Hematopoietic multipotent progenitor cell treated with erythropoietin and hydrocortisone succinate and interleukin-3 and kit ligand, for 4 days (in vitro differentiated cells): Measurements from ENCODE around the gene OOEP.

ENCODE experiments used
- DNase-seq: peaks from one replicate; pipeline ENCODE4 v3.0.0-alpha.2; 2015

OOEP gene

DNA sequence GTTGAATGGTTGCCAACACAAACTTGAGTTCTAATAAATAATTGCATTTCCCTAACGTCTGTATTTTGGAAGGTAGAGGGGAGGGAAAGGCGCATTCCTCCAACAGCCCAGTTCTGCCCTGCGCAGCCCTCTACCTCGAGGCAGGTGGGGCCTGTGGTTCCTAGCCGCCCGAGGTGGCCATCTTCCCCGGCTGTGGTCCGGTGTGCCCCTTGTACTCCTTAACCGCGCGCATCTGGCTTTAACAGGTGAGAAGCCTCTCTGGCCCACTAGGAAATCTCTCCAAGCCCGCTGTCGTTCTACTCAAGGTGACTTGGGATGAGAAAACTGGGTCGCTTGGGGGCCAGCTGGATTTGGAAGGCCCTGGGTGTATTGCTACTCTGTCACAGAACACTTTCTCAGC, 5.6 kb downstream of the OOEP start:
- DNase-seq, result no peak

DNA sequence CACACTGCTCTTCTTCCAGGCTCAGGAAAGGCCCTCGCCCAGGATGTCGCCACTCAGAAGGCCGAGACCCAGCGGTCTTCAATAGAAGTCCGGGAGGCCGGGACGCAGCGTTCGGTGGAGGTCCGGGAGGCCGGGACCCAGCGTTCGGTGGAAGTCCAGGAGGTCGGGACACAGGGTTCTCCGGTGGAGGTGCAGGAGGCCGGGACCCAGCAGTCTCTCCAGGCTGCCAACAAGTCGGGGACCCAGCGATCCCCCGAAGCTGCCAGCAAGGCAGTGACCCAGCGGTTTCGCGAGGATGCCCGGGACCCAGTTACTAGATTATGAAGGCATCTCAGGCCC, 6.2 kb downstream of the OOEP start:
- no peak for DNase-seq

DNA sequence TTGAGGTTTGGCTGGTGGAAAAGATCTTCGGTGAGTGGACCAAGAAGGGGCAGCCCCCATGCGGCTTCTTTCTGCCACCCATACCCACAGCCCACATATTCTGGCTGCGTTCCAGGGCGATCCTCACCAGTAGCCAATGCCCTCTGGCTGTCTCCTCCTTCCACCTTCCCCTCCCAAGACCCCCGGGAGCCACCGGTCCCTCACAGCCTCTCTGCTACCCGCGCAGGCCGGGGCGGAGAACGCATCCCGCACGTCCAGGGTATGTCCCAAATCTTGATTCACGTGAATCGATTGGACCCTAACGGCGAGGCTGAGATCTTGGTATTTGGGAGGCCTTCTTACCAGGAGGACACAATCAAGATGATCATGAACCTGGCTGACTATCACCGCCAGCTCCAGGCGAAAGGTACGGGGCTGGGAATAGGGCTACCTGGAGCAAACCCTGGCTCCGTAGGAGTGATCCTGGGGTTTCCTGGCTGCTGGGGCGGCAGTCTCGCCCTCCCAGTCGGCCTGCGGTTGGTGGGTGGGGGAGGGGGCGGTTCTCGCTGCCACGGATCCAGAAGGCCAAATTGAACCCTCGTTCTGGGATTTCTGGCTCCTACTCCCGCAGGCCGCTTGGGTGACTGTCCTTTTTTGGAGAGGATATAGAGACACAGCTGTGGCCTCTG, 6.7 kb downstream of the OOEP start:
- DNase-seq, result no peak

GRCh38 chr6:73362358-73362757, 7.3 kb downstream of the OOEP start, which contains the start of gene KHDC3L:
TSS of gene KHDC3L (plus strand) at chr6:73362658. CDS start at chr6:73362730, 72 bp downstream.
- no peak for DNase-seq

DNA sequence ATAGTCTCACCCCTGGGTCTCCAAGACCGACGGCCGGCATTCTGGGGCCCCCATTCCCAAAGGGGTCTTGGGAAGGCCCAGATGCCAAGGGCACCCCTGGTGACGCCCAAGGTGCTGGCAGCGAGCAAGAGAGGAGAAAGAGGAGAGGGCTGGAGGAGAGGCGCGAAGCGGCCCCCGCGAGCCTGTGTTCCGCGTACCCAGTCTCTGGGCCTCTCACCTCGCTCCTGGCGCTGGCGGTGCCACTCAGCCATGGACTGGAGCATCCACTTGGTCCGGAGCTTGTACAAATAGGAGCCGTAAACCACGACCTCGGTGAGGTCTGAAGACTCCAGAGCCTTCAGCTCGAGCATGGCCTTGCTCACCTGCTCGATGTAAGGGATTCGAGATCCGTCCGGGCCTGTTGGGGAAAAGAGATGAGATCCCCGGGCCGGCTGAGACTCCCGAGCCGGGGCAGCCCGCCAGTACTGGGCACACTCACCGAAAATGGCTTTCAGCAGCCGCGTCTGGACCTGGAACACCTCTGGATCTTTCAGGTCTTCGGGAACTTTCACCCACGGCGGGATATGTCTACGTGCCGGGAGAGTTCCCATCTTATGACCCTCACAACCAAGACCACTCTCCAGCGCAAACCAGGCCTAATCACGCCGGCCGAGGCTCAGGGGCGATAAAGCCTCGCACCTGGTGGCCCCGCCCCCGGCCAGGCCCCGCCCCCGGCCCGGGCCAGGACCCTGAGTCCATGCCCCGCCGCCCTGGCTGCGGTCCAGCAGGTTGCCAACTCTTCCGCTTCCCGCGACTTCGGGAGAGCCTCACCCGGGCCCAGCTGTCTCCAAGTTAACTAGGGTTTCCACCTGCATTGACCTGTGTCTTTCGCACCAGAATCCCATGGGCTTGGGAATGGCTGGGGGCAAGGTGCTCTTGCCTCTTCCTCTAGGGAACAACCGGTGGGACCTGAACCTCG, 15.8 kb downstream of the OOEP start, which contains the start of gene DPPA5:
TSS of gene DPPA5 (minus strand) at position 641 of the 958 bp plus-strand sequence. CDS start at position 590, 51 bp downstream.
- no peak for DNase-seq

DNA sequence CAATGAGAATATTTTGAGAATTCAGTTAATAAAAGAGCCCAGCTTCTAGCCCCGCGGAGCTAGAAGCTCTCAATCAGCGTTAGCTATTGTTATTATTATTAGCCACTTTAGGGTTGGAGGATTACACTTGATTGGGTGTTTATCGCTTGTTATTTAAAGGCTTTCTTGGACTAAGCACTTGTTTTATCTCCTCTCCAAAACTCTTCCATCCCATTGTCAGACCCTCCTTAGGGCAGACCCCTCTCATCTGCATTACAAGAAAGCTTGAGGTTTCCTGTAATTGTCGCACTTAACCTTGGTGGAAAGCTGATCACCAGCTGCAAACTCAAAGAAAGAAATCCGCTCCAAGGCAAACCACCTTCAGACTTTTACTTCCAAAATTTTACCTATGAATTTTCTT, 20.4 kb downstream of the OOEP start:
- no peak for DNase-seq

- DNase-seq, result no peak
Observed at GRCh38 chr6:73348550-73349204, 21.0 kb downstream of the OOEP start.

GRCh38 chr6:73343164-73343563, 26.5 kb downstream of the OOEP start:
- DNase-seq, result no peak

- DNase-seq, result no peak
Observed at GRCh38 chr6:73342174-73342573, 27.5 kb downstream of the OOEP start.

GRCh38 chr6:73341335-73341734, 28.4 kb downstream of the OOEP start:
- no peak for DNase-seq

DNA sequence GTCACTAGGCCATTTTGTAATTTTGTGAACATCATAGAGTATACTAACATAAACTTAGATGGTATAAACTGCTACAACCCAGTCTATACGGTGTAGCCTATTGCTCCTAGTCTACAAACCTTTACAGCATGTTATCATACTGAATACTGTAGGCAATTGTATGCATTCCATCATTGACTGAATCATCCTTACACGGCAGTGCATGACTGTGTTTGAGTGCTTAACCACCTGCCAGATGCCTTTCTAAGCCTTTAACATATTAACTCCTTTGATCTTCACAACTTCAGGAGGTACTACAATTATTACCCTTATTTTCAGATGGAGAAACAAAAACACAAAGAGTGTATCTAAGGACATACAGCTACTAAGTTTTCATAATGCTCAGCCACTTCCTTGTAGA, 29.6 kb downstream of the OOEP start:
- DNase-seq, result no peak

- no peak for DNase-seq
Observed at GRCh38 chr6:73339340-73339739, 30.4 kb downstream of the OOEP start.

DNA sequence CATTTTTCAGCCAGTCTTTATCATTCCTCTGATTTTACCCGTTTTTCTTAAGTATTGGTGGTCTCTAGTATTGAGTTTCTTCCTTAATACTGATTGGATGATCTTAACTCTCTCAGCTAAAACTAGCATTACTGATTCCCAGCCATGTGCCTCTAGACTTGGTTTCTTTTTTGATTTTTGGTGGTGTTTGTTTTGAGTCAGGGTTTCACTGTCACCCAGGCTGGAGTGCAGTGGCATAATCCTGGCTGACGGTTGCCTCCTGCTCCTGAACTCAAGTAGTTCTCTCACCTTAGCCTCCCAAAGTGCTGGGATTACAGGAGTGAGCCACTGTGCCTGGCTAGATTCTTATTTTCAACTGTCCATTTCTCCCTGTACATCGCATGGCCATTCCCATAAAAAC, 40.5 kb downstream of the OOEP start:
- DNase-seq, result no peak

DNA sequence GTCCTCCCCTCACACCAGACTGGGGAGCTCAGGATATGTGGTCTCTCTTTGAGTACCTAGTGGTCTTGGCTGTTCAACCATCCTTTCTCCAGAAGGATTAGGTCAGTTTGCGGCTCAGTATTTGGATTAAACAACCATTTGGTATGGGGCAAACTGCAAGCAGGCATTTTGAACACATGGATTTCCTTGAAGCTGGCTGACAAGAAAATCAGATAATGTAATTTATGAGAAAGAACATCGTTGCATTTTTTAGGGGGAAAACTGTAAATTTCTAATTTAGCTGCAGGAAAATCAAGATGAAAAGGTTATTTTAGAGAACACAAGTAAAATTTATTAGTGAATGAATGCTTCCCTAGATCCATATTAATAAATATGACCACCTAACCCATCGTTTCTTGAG, 40.9 kb downstream of the OOEP start:
- DNase-seq, result no peak

DNA sequence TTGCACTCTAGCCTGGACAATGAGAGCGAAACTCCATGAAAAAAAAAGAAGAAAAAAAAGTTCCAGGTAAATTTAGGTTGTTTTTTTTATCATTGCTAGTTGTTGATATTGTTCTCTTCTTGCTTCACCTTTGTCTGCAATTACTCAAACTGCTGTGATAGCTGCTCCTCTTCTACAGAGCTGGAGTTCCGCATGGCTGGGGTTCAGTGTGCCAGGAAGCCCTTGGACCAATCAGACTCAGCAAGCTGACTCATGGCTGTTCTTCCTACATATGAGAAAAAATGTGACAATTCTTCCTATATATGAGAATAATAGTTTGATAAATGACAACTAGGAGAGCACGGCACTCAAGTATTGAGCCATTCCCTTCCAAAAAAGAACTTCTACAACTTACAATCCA, 44.0 kb downstream of the OOEP start:
- DNase-seq, result no peak

DNA sequence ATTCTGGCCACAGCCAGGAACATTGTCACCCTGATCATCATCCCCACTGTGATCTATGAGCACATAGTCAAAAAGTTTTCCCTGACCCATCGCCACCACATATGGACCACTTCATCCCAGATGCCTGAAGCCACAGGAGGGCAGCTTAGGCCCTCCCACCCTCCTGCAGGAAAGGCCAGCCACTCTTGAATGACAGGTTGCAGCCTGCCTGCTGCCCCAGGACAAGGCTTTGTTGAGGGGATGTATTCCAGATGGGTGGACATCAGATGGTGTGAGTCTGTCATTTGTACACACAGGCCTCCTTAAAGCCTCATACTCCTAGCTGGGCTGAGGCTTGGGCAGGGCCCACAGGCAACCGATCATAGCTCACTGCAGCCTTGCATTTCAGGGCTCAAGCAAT, 46.4 kb downstream of the OOEP start:
- DNase-seq, result no peak
